Activated CD4-positive, CD25-positive, alpha-beta regulatory T cell (primary cell): ENCODE results near the gene BRI3BP.
"Not testable (repeated sequence)": the region's sequence is repeated elsewhere in the genome, so short reads cannot be mapped to it uniquely, and the experiment has no call there.

Experiments used
- DNase-seq, 4 experiments: peaks; one replicate each; lab custom pipeline; 2025; lab: John Stamatoyannopoulos, UW

Gene BRI3BP

DNA sequence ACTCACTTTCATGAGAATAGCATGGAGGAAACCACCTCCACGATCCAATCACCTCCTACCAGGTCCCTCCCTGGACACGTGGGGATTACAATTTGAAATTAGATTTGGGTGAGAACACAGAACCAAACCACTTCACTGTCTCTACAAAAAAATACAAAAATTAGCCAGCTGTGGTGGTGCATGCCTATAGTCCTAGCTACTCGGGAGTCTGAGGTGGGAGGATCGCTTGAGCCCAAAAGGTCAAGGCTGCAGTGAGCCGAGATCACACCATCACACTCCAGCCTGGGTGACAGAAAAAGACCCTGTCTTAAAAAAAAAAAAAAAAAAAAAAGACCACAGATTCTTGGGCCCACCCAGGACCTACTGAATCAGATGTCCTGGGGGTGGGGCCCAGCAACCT is 28.3 kb downstream of the BRI3BP start:
- DNase-seq, result no peak

DNA sequence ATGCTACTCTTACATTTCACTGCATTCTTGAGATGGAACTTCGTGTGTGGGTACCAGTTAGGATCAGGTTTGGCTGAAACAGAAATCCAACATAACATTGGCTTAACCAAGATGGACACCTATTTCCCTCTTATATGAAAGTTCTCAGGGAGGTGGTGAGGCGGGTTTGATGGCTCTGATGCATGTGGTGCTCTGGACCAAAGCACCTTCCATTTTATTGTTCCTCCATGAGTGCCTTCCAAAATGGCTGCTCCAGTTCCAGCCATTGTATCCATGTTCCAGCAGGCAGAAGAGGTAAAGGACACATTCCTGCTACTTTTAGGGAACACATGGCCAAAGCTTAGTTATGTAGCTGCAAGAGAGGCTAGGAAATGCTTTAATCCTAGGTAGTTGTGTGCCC is 29.6 kb downstream of the BRI3BP start:
- DNase-seq, result no peak

DNA sequence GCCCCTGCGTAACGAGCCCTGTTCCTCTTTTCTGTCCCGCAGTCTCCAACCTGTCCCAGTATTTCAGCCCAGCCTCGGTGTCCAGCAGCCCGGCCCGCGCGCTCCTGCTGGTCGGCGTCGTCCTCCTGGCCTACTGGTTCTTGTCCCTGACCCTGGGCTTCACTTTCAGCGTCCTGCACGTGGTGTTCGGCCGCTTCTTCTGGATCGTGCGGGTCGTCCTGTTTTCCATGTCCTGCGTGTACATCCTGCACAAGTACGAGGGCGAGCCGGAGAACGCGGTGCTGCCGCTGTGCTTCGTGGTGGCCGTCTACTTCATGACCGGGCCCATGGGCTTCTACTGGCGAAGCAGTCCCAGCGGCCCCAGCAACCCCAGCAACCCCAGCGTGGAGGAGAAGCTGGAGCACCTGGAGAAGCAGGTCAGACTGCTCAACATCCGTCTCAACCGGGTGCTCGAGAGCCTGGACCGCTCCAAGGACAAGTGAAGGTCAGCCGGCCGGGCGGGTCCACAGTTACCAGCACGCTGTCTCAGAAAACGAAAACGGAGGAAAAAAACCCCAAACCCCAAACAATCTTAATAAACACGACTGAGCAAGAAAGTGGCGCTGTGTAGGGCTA is 31.6 kb downstream of the BRI3BP start:
- no peak for DNase-seq

DNA sequence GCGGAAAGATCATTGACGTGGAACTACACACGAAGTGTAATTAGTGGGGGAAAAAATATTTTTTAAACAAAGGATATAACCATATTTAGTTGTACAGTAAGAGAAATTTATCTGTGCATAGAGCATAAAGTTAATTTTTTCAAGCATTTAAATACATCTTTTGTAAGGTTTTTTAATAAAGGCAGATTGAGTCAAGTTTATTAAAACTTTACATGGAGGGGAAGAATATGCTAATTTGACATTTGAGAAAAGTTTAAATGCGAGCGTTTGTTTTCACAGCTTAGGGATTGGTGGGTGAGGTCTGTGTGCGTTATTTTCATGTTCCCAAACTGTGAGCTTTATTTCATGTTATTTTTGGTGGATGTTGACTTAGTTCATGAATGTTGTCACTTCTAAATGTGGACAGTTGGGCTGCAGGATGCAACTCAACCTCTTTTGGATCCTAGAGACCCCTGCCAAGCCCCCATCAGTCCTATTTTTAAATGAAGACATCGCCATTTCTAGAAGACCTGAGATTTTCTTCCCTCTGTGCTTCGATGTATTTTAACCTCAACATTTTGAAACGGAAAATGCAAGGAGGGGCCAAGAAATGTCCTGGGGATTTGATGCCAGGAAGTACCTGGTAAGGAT is 32.3 kb downstream of the BRI3BP start:
- DNase-seq, result no peak

DNA sequence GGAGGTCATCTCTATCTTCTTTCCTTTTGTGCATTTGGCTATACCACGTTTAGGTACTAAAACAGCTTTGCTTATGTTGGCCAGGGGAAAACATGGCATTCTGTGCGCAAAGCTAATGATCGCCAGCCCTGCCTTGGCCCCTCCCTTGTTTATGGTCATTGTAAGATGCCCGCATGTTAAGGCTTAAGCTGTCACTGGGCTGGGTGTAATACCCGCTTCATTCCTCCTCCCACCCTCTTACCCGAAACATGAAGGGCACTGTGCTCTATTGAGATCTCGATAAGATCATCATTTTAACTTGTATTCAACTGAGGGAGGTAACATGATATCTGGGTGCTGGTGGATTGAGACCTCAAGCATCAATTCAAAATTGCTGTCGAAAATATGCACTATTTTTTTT is 34.7 kb downstream of the BRI3BP start:
- DNase-seq, result no peak

DNA sequence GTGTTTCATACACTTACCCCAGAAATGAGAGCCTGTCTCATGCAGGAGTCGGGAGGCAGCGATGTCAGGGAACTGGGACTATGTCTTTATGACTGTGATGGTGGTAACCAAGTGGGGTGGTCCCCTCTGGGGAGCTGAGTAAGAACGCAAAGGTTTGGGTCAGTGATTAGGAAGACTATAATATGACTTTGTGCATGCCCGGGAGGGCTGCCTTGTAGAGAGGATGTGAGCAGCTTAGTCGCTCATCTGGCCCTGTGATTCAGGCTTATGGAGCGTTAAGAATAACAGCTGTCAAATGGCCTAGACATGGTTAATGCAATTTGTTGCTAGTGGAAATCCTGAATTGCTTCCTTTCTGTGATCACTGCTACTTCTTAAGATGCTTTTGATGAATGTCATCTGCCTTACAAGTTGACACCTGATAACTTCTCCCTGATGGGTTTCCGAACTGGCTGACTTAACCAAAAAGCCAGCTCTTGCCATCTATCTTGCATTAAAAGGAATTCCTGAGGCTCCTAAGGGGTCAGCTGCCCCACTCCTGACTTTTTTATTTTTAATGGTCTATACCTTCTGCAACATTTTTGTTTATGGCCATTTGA is 36.4 kb downstream of the BRI3BP start:
- no peak for DNase-seq

DNA sequence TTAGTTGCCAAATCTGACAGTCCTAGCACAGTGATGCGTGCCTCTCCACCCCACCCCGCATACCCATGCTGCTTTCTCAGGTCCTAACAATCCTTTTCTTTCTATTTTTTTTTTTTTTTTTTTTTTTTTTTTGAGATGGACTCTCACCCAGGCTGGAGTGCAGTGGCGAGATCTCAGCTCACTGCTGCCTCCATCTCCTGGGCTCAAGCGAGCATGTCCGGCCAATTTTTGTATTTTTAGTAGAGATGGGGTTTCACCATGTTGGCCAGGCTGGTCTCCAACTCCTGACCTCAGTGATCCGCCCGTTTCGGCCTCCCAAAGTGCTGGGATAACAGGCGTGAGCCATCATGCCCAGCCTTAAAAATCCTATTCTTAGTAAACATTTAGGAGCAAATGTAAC is 38.0 kb downstream of the BRI3BP start:
- not testable (repeated sequence) for DNase-seq

DNA sequence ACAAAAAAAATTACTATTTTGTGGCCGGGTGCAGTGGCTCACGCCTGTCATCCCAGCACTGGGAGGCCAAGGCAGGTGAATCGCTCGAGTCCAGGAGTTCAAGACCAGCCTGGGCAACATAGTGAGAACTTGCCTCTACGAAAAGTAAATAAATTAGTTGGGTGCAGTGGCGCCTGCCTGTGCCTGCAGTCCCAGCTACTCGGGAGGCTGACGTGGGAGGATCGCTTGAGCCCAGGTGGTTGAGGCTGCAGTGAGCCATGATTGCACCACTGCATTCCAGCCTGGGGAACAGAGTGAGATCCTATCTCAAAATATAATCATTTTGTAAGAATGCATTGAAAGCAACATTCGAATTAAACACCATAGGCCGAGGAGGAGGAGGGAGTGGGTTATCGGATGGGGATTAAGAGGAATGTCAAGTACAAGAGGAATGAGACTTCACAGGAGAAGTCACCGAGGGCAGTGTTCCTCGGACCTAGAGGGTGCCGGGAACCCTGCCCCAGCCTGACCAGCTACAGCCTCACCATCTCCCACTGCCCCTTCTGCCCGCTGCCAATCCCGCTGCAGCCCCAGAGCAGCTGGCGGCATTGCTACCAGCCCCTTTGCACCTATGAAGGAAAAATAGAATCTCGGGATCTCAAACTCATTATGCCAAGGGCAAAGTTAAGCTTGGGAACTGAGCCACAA is 39.2 kb downstream of the BRI3BP start:
- no peak for DNase-seq

DNA sequence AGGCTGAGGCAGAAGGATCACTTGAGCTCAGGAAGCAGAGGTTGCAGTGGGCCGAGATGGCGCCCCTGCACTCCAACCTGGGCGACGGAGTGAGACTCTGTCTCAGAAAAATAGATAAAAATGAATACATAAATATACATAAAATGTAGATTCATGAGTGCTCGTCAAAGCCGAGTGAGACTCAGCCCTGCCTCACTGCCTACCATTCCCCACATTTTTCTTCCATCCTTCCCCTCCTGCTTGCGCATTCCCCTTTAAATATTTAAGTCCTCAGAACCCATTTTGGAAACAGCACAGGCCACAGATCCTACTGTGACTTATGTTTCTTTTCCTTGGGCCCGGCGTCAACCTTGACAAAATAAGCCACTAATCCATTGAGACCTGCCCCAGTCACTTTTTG is 39.8 kb downstream of the BRI3BP start:
- DNase-seq, result no peak

DNA sequence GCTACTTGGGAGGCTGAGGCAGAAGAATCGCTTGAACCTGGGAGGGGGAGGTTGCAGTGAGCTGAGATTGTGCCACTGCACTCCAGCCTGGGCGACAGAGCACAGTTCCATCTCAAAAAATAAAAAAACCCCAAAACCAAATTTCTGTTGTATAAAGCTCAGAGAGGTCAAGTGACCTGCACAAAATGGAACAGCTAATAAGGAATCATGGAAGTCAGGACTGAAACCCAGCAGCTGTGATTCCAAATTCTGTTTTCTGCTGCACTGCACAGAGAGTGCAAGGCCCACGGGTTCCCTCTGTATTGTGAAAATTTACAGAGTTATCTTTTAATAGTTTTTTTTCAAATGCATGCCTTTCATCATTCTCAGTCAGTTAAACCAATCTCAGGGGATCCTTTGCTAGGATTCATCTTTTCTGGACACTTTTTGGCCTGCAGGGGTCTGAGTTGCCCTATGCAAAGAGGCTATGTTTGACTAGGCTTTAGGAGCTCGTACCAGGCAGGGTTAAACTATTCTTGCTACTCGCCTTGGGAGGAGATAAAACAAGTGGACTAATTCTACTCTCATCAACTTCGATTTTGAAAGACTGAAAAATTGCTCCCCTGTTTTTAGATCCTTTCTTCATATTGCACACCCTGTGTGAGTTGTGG is 45.7 kb downstream of the BRI3BP start:
- no peak for DNase-seq

DNA sequence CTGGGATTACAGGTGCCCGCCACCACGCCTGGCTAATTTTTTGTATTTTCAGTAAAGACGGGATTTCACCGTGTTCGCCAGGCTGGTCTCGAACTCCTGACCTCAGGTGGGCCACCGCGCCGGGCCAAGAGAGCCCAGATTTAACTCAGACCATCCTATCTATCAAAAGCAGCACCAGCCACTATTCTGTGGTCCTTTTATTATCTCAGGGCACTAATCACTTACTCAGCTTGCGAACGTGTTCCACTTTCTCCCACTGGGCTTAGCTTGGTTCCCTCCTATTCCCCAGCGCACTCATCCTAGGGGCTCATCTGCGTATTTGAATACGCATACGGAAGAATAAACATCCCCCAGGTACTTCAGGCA is 55.6 kb downstream of the BRI3BP start:
- no peak for DNase-seq

DNA sequence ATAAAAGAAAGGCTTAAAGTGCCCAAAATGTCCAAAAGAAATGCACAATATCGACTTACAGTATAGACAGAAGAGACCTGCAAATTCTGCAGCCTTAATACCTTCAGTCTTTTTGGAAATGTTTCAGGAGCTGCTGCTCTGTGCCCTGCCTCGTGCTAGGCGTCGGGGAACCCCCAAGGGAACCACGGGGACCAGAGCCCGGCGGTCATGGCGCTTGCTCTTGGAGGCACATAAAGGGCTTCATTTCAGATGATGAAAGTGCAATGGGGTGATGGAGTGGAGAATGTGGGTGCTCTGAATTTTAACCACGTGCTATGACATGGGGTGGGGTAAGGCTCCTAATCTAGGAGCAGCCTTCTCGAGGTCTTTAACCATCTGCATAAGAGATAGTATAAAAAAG is 57.0 kb downstream of the BRI3BP start:
- no peak for DNase-seq

DNA sequence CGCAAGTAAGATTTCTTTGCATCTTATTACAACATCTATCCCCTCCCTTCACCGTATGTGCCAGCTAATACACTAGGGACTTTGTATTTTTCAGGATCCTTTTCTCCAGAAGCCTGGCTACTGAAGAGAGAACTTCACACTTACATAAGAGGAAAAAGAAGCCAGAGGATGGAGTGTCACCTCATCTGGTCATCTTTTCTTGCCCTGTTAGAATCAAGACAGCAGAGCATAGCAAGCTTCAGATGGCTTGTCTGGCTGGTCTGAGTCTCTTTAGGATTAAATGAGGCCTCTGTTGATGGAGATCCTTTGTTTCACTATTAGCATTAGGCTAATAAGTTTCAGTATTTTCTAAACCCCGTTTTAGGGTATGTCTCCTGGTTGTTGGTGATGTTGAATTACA is 57.4 kb downstream of the BRI3BP start:
- DNase-seq, result no peak

DNA sequence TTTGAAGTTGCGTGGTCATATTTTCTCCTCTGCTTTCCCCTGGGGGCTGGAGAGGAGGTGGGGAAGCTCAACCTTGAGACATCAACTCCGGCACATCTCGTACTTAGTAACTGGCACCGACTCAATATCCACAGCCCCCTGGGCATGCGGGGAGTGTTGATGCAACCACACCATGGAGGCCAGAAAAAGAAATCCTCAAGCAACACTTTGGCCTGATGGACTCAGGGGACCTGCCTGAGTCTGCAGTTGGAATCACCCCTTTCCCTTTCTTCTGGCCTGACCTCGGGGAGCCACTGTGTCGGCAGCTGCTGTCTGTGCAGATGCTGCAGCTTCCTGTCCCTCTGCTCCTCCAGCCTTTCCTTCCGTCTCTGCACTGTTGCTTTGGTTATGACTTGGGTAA is 60.4 kb downstream of the BRI3BP start:
- no peak for DNase-seq

DNA sequence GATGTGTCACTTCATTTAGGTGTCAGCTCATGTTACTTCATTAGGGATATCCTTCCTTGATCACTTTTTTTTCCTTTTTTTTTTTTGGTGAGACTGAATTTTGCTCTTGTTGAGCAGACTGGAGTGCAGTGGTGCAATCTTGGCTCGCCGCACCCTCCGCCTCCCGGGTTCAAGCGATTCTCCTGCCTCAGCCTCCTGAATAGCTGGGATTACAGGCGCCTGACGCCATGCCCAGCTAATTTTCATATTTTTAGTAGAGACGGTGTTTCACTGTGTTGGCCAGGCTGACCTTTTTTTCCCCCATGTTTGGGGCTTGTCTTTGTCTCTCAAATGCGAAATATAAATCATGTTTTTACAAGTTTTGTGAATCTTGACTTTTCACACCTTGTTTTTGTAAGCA is 62.1 kb downstream of the BRI3BP start:
- no peak for DNase-seq

DNA sequence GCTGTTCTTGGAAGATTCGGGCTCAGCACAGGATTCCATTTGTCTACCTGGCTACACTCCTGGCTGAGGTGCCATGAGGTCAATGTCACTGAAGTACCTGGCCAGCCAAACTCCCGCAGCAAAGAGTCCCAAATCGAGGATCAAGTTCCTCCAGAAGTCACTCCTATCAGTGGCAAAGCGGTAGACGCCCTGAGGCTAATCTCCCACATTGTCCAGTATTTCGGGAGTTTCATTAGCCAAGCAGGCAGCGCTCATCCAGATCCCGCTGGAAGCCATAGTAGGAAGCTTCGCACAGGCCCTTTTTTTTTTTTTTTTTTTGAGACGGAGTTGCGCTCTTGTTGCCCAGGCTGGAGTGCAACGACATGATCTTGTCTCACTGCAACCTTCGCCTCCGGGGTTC is 62.9 kb downstream of the BRI3BP start:
- no peak for DNase-seq

DNA sequence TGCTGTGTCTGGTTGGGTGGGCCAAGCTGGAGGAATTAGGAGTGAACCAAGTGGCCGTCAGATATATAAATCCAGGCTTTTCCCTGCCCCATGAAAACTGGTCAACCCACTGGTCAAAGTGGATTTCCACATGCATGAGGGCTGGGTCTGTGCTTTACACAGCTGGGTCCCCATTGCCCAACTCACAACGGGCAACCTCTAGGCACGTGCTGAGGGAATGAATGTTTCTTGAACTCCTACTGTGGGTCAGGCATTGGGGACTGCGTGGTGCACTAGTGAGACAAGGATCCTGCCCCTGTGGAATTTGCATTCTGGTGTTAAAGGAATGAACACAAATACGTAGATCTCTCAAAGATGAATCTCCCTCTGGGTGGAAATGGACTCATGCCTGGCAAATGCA is 64.3 kb downstream of the BRI3BP start:
- no peak for DNase-seq

DNA sequence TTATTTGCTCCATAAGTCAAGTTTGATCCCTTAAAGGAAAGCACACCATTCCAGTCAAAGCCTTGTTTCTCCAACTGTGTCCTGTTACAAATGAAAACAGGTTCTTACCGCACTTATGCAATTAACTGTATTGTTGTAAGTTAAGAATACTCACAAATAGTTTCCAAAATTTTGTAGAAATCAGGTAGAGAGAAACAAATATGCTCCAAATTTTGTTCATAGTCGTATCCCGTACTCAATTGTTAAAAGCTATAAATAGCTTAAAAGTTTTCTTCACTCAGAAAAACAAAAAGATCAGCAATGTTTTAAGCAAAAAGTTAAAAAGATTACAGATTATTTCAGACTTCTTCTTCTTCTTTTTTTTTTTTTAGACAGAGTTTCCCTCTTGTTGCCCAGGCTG is 67.8 kb downstream of the BRI3BP start:
- no peak for DNase-seq

DNA sequence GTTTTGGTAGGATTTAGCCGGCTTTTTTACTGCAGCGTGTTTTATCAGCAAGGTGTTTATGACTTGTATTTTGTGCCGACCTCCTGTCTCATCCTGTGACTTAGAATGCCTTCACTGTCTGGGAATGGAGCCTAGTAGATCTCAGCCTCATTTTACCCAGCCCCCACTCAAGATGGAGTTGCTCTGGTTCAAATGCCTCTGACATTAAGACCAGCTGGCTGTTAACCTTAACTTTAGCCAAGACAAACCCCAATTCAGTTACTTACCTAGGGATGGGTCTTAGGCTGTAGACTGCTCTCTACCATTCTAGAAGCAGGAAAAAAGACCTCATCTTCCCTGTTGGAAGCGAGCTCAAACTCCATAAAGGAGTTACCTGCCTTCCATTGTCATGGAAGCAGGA is 70.1 kb downstream of the BRI3BP start:
- not testable (repeated sequence) for DNase-seq

DNA sequence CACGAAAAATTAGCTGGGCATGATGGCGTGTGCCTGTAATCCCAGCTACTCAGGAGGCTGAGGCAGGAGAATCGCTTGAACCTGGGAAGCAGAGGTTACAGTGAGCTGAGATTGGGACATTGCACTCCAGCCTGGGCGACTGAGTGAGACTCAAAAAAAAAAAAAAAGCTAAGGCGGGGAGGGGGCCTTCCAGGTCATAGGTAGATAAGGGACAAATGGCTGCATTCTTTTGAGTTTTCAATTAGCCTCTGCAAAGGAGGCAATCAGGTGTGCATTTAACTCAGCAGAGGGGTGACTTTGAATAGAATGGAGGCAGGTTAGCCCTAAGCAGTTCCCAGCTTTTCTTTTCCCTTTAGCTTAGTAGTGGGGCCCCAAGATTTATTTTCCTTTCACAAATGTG is 71.0 kb downstream of the BRI3BP start:
- no peak for DNase-seq

DNA sequence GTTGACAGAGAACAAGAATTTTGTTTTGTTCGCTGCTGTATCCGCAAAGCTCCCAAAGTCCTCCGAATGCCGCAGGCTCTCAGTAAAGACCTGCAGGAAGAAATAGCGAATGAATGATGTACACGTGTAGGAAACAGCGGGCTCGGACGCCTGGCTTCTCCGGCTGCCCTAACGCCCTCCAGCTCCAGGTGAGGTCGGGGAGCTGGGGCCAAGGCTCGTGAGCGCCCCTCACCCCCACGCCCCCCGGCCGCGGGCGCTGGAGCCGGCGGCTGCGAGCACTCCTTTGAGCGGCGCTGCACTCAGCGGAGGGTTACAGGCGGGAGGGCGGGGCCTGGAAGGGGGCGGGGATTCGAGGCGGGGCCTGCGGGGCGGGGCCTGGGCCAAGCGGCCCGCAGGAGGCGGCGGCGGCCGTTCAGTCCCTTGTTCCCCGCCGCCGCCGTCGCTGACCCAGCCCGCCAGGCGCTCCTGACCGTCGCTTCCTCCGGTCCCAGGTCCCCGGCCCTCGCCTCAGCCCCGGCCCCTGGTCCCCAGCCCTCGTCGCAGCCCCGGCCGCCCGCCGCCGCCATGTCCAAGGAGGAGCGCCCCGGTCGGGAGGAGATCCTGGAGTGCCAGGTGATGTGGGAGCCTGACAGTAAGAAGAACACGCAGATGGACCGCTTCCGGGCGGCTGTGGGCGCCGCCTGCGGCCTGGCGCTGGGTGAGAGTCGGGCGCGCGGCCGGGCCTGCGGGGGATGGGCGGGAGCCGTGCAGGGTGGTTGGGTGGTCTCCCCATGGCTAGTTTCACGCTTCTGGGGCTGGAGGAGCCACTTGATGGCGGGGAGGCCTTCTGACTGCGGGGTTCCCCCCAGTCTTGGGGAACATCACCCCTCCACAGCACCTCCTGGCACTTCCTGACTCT is 71.8 kb downstream of the BRI3BP start, which contains the start of gene AACS:
TSS of gene AACS (plus strand) at position 415 of the 898 bp plus-strand sequence. CDS start at position 565, 150 bp downstream.
- peak; percentile 51 to 63 (median 61) for DNase-seq
